ENCODE results near the gene TSTD2.

DNA sequence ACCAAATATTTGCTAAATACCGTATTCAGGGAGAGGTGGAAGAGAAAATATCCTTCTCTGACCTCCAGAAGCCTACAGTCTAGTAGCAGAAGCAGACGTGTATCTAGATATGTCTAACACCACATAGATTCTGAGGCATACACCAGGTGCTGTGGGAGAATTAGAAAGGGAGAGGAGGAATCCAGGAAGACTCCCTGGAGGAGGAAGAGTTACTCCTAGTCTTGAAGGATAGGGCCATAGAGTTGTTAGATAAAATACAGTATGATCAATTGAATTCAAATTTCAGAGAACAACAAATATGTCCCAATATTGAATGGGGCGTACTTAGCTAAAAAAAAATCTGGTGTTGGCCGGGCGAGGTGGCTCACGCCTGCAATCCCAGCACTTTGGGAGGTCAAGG, 73.0 kb downstream of the TSTD2 start:
- TF ChIP-seq, protein P1, sequence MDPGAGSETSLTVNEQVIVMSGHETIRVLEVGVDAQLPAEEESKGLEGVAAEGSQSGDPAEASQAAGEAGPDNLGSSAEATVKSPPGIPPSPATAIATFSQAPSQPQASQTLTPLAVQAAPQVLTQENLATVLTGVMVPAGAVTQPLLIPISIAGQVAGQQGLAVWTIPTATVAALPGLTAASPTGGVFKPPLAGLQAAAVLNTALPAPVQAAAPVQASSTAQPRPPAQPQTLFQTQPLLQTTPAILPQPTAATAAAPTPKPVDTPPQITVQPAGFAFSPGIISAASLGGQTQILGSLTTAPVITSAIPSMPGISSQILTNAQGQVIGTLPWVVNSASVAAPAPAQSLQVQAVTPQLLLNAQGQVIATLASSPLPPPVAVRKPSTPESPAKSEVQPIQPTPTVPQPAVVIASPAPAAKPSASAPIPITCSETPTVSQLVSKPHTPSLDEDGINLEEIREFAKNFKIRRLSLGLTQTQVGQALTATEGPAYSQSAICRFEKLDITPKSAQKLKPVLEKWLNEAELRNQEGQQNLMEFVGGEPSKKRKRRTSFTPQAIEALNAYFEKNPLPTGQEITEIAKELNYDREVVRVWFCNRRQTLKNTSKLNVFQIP (CRISPR knock-in tag; IDR thresholded peaks at IDR 0.05; ENCODE audit: borderline replicate concordance, low read depth): no peak
- no peak for TF ChIP-seq CSDC2 (CRISPR knock-in tag; IDR thresholded peaks at IDR 0.05)
- TF ChIP-seq PATZ1 (CRISPR knock-in tag; IDR thresholded peaks at IDR 0.05; ENCODE audit: borderline replicate concordance): no peak
- TF ChIP-seq CREB5 (CRISPR knock-in tag; IDR thresholded peaks at IDR 0.05; ENCODE audit: low read depth): no peak
- TF ChIP-seq ZNF70 (CRISPR knock-in tag; IDR thresholded peaks at IDR 0.05): no peak
- TF ChIP-seq ESRRG (CRISPR knock-in tag; IDR thresholded peaks at IDR 0.05): no peak
- no peak for TF ChIP-seq PPARA (CRISPR knock-in tag; IDR thresholded peaks at IDR 0.05; ENCODE audit: borderline replicate concordance)
- TF ChIP-seq, protein P2, sequence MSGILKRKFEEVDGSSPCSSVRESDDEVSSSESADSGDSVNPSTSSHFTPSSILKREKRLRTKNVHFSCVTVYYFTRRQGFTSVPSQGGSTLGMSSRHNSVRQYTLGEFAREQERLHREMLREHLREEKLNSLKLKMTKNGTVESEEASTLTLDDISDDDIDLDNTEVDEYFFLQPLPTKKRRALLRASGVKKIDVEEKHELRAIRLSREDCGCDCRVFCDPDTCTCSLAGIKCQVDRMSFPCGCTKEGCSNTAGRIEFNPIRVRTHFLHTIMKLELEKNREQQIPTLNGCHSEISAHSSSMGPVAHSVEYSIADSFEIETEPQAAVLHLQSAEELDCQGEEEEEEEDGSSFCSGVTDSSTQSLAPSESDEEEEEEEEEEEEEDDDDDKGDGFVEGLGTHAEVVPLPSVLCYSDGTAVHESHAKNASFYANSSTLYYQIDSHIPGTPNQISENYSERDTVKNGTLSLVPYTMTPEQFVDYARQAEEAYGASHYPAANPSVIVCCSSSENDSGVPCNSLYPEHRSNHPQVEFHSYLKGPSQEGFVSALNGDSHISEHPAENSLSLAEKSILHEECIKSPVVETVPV (CRISPR knock-in tag; IDR thresholded peaks at IDR 0.05): no peak
